ENCODE measurements around the gene MEX3D. TPM values are rescaled to one million over a fixed set of nuclear protein-coding genes. Genes with fewer than 3 reads are reported as not detected.

The MEX3D gene
- total and polyA plus RNA-seq, 12 donors, result 1.6 to 31.6 (median 14.4) TPM

- DNase-seq, result no peak
- Histone ChIP-seq H3K9me3 (replicated peaks in 1 of 3) (no peaks in the 10 kb centered on the region), H3K27ac (no peak overlapping the region), H3K36me3 (replicated peaks in 1 of 2) (peaks cover 0 to 37% of the 10 kb centered on the region in 2 donors), H3K4me3 (no peak overlapping the region), H3K27me3 (no peaks in the 10 kb centered on the region), H3K4me1 (replicated peaks in 1 of 2) (peaks cover 2 to 3% of the 10 kb centered on the region in 2 donors)
- intact Hi-C loops (cut with DNase I), result no loop called here
- 93 to 95% (median 94%) methylated on average over 15 of the region's 15 CpGs for WGBS, 4 donors
- no peak for TF ChIP-seq POLR2A (IDR thresholded peaks at IDR 0.05)
- no peak for TF ChIP-seq CTCF (IDR thresholded peaks at IDR 0.05)
Measured at GRCh38 chr19:1611353-1611752, 43.2 kb upstream of the MEX3D start.

GRCh38 chr19:1610579-1610978, 42.5 kb upstream of the MEX3D start:
- peaks cover 7% of the 10 kb centered on the region in 2 donors for H3K4me1 ChIP-seq (replicated peaks in 1 of 2)
- H3K27ac ChIP-seq, result no peak overlapping the region
- no peak for TF ChIP-seq CTCF (IDR thresholded peaks at IDR 0.05)
- no peak for TF ChIP-seq POLR2A (IDR thresholded peaks at IDR 0.05)
- DNase-seq, result no peak
- H3K27me3 ChIP-seq, result no peaks in the 10 kb centered on the region
- H3K9me3 ChIP-seq (replicated peaks in 1 of 3), result no peaks in the 10 kb centered on the region
- intact Hi-C loops (cut with DNase I), result no loop called here
- no peak overlapping the region for H3K4me3 ChIP-seq
- peaks cover 0 to 36% of the 10 kb centered on the region in 2 donors for H3K36me3 ChIP-seq (replicated peaks in 1 of 2)
- 79 to 88% (median 80%) methylated on average over 8 to 11 of the region's 11 CpGs for WGBS, 4 donors

GRCh38 chr19:1609680-1610474, 41.8 kb upstream of the MEX3D start:
- peaks cover 0 to 29% of the 10 kb centered on the region in 2 donors for H3K36me3 ChIP-seq (replicated peaks in 1 of 2)
- DNase-seq, result no peak
- H3K4me1 ChIP-seq (replicated peaks in 1 of 2), result peaks cover 7% of the 10 kb centered on the region in 2 donors
- no peak overlapping the region for H3K27ac ChIP-seq
- 82 to 91% (median 85%) methylated on average over 6 to 16 of the region's 16 CpGs for WGBS, 4 donors
- no peaks in the 10 kb centered on the region for H3K9me3 ChIP-seq (replicated peaks in 1 of 3)
- H3K4me3 ChIP-seq, result no peak overlapping the region
- intact Hi-C loops (cut with DNase I), result loop anchor here (5.0 kb wide), 1 partner anchor 42 kb away; the partner anchor contains the start of gene TCF3 (in 2 of the 2)
- TF ChIP-seq POLR2A (IDR thresholded peaks at IDR 0.05) (no peak), CTCF (IDR thresholded peaks at IDR 0.05) (no peak)
- H3K27me3 ChIP-seq, result no peaks in the 10 kb centered on the region

GRCh38 chr19:1609103-1609396, 40.9 kb upstream of the MEX3D start:
- no peaks in the 10 kb centered on the region for H3K27me3 ChIP-seq
- no peaks in the 10 kb centered on the region for H3K9me3 ChIP-seq (replicated peaks in 1 of 3)
- intact Hi-C loops (cut with DNase I), result loop anchor here (5.0 kb wide), 1 partner anchor 43 kb away; the partner anchor contains the start of gene TCF3 (in 2 of the 2)
- WGBS, 4 donors, result 27 to 56% (median 33%) methylated on average over 1 to 10 of the region's 10 CpGs
- H3K27ac ChIP-seq, result no peak overlapping the region
- H3K4me1 ChIP-seq (replicated peaks in 1 of 2), result peaks cover 13 to 14% of the 10 kb centered on the region in 2 donors
- TF ChIP-seq POLR2A (IDR thresholded peaks at IDR 0.05) (no peak), CTCF (IDR thresholded peaks at IDR 0.05) (no peak)
- no peak for DNase-seq
- H3K4me3 ChIP-seq, result no peak overlapping the region
- peaks cover 0 to 20% of the 10 kb centered on the region in 2 donors for H3K36me3 ChIP-seq (replicated peaks in 1 of 2)
